Testis (tissue), 3 donors: ENCODE results near the gene SMIM8. TPM values are rescaled to one million over a fixed set of nuclear protein-coding genes. Genes with fewer than 3 reads are reported as not detected.
"Not testable (repeated sequence)": the region's sequence is repeated elsewhere in the genome, so short reads cannot be mapped to it uniquely, and the experiment has no call there.

Experiments
- DNase-seq: peaks from one replicate; pipeline ENCODE4 v3.0.0-alpha.2; 2019
- H3K27ac ChIP-seq, 2 donors: fragments of 200-600 bp; sonication (generic); one replicate each; pipeline ENCODE4 v1.5.1; 2019
- H3K27me3 ChIP-seq: fragments of 200-600 bp; sonication (generic); one replicate; pipeline ENCODE4 v1.5.1; 2019
- H3K36me3 ChIP-seq: fragments of 200-600 bp; sonication (generic); one replicate; pipeline ENCODE4 v1.5.1; 2017; ENCODE audit warnings: low read depth; ENCODE audit errors: missing control alignments
- H3K4me1 ChIP-seq: fragments of 200-600 bp; sonication (generic); one replicate; pipeline ENCODE4 v1.5.1; 2019
- H3K4me3 ChIP-seq, 2 donors: fragments of 200-600 bp; sonication (generic); one replicate each; pipeline ENCODE4 v1.5.1; 2017 to 2019
- H3K9me3 ChIP-seq: fragments of 200-600 bp; sonication (generic); one replicate; pipeline ENCODE4 v1.5.1; 2017
- POLR2A ChIP-seq: fragments of 450-650 bp; IDR thresholded peaks from one replicate; pipeline ENCODE4 v1.6.1; 2017; ENCODE audit warnings: antibody characterized with exemption, mild to moderate bottlenecking, moderate library complexity
- WGBS, 2 donors: methylation state at CpG; one replicate each; pipeline ENCODE4 v1.1.5; 2018; 5-methylcytosine and 5-hydroxymethylcytosine counted together
- intact Hi-C: fragments of 100-400 bp; cut with DNase I; formaldehyde crosslinking; loops from one replicate; pipeline ENCODE4 v1.15.1; 2023; ENCODE audit warnings: low total_unique reads
- polyA plus RNA-seq: library from polyadenylated mRNA; stranded (reverse); fragments of 350-450 nt; fragmentation: Illumina TruSeq; extraction: RNeasy Lipid Tissue Mini Kit (QIAGEN cat#74804); gene quantifications from one replicate; pipeline ENCODE4 v1.2.3, GENCODE V29; 2014; ENCODE audit warnings: low read depth, low replicate concordance; ENCODE audit not compliant: insufficient read depth
- total RNA-seq, 2 donors: library from RNA; depleted of rRNA; stranded (reverse); fragments of >200 nt; gene quantifications; one replicate each; pipeline ENCODE4 v1.2.3, GENCODE V29; 2016
- TF ChIP-seq, protein P1 (sequence below), 3 experiments: fragments of 450-650 bp in 2 of 3; fragments of 200-600 bp in 1 of 3; sonication (generic) in 1 of 3; IDR thresholded peaks; one replicate each; pipeline ENCODE4 v1.5.1; 2016 to 2019; ENCODE audit warnings: antibody characterized with exemption in 3 of 3, mild to moderate bottlenecking in 2 of 3, moderate library complexity in 1 of 3

SMIM8 gene
- total and polyA plus RNA-seq, 3 donors from 2014 or later: 8.5 to 15.6 (median 13.8) TPM

DNA sequence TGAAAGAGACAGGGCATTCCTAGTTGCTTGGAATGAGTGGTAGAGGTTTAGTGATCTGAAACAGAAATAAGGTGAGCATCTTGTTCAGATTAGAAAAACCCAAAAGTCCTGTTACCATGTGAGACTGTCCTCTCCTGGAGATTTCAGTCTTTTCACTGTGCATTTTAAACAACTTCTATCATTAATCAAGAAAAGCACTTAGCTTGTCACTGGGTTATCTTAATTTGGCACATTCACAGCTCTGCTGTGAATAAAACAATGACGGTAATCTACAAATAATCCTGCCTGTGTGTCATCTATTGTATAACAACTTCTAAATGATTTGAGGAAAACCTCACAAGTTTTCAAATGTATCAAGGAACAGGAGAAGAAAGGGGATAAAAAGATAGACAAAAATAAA lies 9.5 kb upstream of the SMIM8 start:
- Histone ChIP-seq H3K4me1 (no peaks in the 10 kb centered on the region), H3K27me3 (no peaks in the 10 kb centered on the region), H3K36me3 (no peaks in the 10 kb centered on the region), H3K4me3 (no peak overlapping the region), H3K9me3 (no peaks in the 10 kb centered on the region), H3K27ac (no peak overlapping the region)
- WGBS, 2 donors: 50 to 54% methylated on average over 1 of the region's 1 CpG
- DNase-seq: no peak
- intact Hi-C loops: no loop called here
- TF ChIP-seq, protein P1, sequence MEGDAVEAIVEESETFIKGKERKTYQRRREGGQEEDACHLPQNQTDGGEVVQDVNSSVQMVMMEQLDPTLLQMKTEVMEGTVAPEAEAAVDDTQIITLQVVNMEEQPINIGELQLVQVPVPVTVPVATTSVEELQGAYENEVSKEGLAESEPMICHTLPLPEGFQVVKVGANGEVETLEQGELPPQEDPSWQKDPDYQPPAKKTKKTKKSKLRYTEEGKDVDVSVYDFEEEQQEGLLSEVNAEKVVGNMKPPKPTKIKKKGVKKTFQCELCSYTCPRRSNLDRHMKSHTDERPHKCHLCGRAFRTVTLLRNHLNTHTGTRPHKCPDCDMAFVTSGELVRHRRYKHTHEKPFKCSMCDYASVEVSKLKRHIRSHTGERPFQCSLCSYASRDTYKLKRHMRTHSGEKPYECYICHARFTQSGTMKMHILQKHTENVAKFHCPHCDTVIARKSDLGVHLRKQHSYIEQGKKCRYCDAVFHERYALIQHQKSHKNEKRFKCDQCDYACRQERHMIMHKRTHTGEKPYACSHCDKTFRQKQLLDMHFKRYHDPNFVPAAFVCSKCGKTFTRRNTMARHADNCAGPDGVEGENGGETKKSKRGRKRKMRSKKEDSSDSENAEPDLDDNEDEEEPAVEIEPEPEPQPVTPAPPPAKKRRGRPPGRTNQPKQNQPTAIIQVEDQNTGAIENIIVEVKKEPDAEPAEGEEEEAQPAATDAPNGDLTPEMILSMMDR (IDR thresholded peaks at IDR 0.05): no peak
- no peak for TF ChIP-seq POLR2A

DNA sequence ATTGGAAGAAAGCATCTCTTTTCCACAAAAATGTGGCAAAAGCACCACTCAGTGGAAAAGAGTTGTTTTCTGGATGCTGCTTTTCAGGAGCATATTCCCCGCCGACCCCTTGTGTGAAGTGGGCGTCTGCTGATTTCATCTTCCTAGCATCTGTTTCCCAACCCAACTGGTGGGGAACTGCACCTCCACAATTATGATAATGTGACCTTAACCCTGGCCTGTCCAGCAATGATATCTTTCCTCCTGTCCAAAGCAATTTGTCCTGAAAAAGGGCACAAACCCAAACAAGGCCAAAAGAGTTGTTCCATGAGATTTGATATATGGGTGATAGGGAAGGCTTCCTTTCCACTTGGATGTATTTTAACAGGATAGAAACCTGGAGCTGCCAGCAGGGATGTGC lies 7.3 kb upstream of the SMIM8 start:
- no peak overlapping the region for H3K4me3 ChIP-seq
- no peaks in the 10 kb centered on the region for H3K4me1 ChIP-seq
- intact Hi-C loops: no loop called here
- no peak for TF ChIP-seq POLR2A
- TF ChIP-seq, protein P1 (IDR thresholded peaks at IDR 0.05): no peak
- no peaks in the 10 kb centered on the region for H3K36me3 ChIP-seq
- H3K27me3 ChIP-seq: no peaks in the 10 kb centered on the region
- DNase-seq: no peak
- no peak overlapping the region for H3K27ac ChIP-seq
- WGBS, 2 donors: 86 to 93% methylated on average over 3 of the region's 3 CpGs
- no peaks in the 10 kb centered on the region for H3K9me3 ChIP-seq

DNA sequence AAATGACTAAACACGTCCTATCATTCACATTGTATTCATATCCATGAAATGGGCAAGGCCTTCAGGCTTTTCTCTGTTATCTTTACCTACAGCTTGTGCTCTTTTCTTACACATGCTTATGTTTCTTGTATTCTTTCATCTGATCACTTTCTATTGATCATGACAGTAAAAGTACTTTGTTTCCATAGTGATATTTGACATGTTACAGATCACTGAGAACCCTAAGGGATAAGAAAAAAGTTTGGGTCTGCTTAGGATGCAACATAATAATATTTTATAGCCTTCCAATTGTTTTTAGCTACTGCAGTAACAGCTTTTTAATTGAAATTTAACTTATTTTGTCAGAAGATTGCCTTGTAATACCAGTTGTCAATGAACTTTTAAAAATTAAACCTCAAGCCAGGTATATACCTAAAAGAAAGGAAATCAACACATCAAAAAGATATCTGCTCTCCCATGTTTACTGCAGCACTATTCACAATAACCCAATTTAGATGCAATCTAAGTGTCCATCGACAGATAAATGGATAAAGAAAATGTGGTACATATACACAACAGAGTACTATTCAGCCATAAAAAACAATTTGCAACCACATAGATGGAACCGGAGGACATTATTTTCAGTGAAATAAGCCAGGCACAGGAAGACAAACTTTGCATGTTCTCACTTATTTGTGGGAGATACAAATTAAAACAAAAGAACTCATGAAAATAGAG lies 3.0 kb upstream of the SMIM8 start:
- no peak for TF ChIP-seq POLR2A
- TF ChIP-seq, protein P1 (IDR thresholded peaks at IDR 0.05): no peak
- DNase-seq: no peak
- intact Hi-C loops: no loop called here
- Histone ChIP-seq H3K27me3 (no peaks in the 10 kb centered on the region), H3K9me3 (no peaks in the 10 kb centered on the region), H3K4me1 (no peaks in the 10 kb centered on the region), H3K4me3 (no peak overlapping the region), H3K36me3 (no peaks in the 10 kb centered on the region), H3K27ac (no peak overlapping the region)
- 86 to 91% methylated on average over 3 of the region's 3 CpGs for WGBS, 2 donors

DNA sequence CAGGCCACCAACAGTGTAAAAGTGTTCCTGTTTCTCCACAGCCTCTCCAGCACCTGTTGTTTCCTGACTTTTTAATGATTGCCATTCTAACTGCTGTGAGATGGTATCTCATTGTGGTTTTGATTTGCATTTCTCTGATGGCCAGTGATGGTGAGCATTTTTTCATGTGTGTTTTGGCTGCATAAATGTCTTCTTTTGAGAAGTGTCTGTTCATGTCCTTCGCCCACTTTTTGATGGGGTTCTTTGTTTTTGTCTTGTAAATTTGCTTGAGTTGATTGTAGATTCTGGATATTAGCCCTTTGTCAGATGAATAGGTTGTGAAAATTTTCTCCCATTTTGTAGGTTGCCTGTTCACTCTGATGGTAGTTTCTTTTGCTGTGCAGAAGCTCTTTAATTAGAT lies 1.5 kb downstream of the SMIM8 start:
- H3K27me3 ChIP-seq, H3K36me3 ChIP-seq, H3K4me3 ChIP-seq, DNase-seq, H3K4me1 ChIP-seq, H3K27ac ChIP-seq, intact Hi-C loops, H3K9me3 ChIP-seq: not testable (repeated sequence)
- 92 to 95% methylated on average over 1 of the region's 1 CpG for WGBS, 2 donors

DNA sequence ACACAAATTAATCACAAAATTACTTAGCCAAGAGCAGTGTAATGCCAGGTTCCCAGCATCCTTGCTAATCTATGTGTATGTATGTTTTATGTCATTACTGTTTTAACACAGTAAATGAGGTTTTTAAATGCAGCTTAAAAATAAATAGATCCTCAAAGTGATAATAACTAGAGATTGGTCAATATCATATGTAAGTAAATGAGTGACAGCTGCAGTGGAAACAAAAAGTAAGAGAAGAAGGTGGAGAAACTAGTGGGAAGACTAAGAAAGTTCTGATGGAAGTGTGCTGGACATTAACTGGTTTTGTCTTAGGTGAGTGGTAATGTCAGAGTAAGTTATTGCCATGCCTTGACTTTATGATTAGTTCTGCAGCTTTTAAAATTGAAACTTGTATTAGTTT lies 8.6 kb downstream of the SMIM8 start:
- no peak for DNase-seq
- Histone ChIP-seq H3K4me3 (no peak overlapping the region), H3K27ac (no peak overlapping the region), H3K27me3 (no peaks in the 10 kb centered on the region), H3K4me1 (no peaks in the 10 kb centered on the region), H3K9me3 (no peaks in the 10 kb centered on the region), H3K36me3 (no peaks in the 10 kb centered on the region)
- intact Hi-C loops: no loop called here
- TF ChIP-seq, protein P1 (IDR thresholded peaks at IDR 0.05): no peak
- TF ChIP-seq POLR2A: no peak
